Stimulated activated CD4-positive, alpha-beta T cell treated with anti-CD3 and anti-CD28 coated beads, Interleukin-4, amount 100 ng/mL, for 1 hour (primary cell): ENCODE data around the gene CBARP.

Source experiments
- DNase-seq: peaks from one replicate; pipeline ENCODE4 v3.0.0-alpha.2; 2020

Gene CBARP

GRCh38 chr19:1264801-1265614, 27.2 kb upstream of the CBARP start:
- no peak for DNase-seq

GRCh38 chr19:1263188-1263587, 25.4 kb upstream of the CBARP start:
- no peak for DNase-seq

GRCh38 chr19:1262623-1263123, 24.9 kb upstream of the CBARP start:
- no peak for DNase-seq

DNA sequence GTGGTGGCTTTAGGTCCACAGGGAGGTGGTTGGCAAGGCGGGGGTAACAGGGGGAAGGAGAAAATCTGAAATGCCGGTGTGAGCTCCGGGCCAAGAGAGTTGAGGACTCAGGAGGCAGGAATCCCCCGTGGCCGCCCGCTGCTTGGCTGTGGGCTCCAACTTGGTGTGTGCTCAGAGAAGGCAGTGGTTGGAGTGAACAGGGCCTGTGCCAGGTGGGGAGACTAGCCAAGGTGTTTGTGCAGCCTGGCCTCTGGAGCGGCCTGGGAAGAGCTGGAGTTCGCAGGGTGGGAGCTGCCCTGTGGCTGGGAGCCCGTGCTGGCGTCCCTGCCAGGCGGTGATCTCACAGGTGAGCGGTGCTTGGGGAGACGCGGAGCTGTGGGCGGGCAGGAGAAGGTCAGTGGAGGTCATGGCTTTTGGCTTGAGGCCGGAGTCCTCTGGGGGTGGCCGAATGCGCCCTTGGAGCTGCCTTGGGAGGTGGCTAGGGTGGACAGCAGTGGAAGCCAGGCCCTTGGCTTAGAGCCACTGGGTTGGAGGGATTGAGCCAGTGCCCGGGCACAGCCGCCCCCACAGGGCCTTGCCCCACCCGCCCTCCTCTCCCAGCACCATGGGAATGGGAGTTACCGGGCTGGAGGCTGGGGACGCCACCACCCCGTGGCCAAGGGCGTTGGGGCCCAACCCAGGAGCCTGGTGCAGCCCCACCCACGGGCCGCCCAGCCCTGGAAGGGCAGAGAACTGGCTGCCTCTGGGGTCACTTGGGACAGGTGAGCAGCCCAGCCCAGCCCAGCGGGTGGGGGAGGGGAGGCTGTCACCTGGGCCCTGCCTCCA, 24.2 kb upstream of the CBARP start:
- no peak for DNase-seq

DNA sequence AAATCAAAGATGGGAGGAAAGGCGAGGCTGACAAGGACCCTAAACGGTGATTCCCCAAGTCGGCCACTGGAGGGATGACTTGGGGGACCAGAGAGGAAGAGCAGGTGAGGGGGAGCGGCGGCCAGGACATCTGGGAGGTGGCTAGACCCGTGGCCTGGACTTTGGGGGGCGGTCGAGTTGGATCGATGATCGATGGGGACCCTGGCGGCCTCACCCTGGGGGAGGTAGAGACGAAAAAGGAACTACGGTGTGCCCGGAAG, 23.7 kb upstream of the CBARP start:
- no peak for DNase-seq

GRCh38 chr19:1260749-1261537, 23.1 kb upstream of the CBARP start:
- DNase-seq: peak; percentile 96

DNA sequence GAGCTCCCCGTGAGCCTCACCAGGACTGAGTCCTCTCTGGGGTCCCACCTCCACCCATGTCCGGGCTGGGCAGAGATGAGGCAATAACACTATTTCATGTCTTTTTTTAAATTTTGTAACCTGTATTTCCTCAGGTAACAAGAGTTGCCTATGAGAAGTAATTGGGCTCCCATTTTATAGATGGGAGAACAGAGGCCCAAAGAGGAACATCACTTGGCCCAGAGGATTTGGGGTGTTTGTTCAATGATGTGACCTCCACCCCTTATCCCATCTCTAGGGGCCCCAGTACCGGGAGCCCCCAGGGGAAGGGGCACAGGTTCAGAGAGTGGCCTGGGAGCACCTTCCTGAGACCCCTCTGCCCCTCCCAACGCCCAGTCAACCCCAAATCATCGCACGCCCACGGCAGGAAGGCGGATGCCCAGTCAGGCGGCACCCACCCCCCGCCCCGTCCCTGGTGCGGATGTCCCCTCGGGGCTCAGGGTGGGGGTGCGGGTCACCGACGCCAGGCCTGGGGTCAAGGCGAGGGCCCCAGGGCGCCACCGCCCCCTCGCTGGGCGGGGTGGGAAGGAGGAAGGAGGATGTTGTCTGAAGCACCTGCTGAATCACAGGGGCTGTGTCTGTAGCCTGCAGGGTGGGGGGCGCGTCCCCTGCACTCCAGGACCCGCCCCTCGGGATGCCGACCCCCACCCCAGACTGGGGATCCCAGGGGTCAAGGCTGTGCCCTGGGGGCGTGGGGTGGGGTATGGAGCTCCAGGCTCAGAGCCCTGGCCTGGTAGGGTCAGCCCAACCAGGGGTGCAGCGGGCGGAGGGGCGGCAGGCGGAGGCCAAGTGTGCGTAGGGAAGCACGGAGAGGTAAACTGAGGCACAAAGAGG, 22.3 kb upstream of the CBARP start:
- DNase-seq: peak; percentile 48

DNA sequence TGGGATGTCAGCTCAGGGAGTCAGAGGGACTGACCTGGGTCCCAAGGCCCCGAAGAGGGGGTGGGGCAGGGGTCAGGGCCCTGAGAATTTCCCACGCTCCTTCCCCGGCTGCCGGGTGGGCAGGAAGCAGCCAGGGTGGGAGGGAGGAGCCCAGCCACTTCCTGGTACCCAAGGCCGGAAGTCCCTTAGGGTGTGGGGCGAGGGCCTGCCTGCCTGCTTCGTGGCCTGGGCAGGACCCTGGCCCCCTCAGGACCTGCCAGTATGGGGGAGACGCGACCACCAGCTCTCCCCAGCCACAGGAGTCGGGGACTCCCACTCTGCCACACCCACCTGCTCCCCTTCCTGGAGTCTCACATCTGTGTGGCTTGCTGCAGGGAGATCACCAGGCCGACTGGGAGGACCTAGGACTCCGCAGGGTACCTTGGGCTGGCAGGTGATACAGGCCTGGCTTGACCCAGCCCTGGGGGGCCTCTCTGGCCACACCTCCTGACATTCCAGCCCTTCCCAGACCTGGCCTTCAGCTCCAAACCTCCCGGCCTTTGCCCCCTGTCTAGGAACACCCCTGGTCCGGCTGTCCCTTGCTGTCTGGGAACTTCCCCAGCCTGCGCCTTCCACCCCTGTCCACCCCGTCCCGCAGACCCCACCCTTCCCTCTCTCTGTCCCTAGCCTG, 21.5 kb upstream of the CBARP start:
- DNase-seq: peak; percentile 64

GRCh38 chr19:1258707-1259205, 21.0 kb upstream of the CBARP start:
- DNase-seq: no peak

DNA sequence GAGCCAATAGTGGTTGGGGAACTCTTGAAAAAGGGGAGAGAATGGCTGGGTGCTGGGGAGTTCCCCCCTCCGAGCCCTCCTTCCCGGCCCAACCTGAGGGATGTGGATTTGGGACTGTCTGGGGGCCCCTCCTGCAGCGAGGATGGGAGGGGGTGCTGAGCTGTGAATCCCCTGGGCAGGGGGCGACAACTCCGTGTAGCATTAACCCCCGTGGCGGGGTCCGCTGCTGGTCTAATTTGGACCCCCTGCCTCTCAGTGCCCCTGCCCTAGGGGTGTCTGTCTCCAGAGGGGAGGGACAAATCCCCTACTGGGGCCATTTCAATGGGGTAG, 20.3 kb upstream of the CBARP start:
- no peak for DNase-seq

DNA sequence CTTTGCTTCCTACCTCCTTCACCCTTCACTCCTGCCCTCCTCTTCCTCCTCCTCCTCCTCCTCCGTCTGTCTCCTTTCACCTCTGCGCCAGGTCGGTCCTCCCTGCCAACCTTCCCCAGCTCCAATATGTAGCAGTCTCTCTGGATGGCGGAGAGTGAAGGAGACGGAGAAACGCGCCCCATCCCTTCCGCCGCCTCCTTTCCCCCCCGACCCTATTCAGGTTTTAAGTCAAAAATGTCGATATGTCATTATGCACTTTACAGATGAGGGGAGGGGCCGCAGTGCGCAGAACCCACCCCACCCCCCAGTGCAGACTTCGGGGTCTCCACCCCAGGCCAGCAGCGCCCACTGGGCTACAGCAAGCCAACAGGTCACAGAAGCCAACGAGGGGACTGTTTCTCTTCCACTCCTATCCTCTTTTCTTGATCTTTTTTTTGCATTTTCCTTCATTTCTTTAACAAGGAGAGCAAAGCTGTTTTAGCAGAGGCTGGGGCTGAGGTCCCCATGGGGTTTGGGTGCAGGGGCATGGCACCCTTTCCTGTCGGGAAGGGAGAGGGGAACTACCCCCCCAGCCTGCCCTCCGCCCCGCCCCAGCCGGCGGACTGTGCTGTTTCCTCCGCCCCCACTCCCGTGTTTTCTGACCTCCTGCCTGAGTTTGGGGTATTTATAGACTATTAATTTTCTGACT, 19.8 kb upstream of the CBARP start:
- DNase-seq: no peak

DNA sequence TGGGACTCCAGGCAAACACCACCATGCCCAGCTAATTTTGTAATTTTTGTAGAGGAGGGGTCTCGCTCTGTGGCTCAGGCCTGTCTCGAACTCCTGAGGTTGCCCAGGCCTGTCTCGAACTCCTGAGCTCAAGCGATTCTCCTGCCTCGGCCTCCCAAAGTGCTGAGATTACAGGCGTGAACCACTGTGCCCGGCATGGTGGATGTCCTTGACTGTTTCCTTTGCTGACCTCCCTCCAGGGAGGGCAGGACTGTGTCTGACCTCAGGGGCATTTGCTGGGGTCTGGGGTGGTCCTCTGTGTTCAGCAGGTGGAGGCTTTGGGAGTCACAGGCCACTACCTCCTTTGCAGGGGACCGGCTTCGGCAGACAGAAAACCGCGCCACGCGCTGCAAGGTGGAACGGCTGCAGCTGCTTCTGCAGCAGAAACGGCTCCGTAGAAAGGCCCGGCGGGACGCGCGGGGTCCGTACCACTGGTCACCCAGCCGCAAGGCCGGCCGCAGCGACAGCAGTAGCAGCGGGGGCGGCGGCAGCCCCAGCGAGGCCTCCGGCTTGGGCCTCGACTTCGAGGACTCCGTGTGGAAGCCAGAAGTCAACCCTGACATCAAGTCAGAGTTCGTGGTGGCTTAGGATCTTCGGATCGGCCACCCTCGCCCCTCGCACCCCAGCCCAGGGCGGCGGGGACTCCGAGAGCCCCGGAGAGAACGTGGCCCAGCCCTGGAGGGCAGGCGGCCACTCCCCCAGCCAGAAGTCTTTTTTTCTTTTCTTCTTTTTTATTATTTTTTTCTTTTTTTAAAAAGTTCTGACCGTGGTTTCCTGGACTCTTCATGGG, 19.1 kb upstream of the CBARP start:
- DNase-seq: no peak

GRCh38 chr19:1255186-1256161, 17.7 kb upstream of the CBARP start:
- no peak for DNase-seq

GRCh38 chr19:1254530-1255185, 16.9 kb upstream of the CBARP start:
- no peak for DNase-seq

- DNase-seq: no peak
Observed at GRCh38 chr19:1254081-1254527, 16.3 kb upstream of the CBARP start.

DNA sequence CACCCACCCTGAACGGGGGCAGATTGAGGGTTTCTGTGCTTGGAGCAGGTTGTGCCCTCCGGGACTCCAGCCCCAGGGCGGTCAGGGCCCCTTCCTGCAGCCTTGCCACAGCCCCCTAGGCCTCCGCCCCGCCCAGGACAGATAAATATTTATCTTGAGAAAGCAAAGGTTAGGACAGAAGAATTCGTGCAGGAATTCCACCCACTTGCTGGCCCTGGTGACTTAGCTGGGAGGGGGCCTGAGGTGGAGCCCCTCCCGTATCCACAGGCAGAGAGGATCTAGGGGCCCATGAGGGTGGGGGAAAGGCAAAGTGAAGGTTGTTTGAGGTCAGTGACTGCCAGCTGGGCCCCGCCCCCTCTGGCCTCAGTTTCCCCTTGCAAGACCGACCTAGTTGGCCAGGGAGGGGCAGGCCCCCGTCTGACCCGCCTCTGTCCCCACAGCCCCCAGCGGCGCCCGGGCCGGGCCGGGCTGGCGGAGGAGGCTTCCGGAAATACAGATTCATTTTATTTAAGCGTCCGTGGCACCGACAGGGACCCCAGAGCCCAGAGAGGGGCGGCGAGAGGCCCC, 15.8 kb upstream of the CBARP start:
- no peak for DNase-seq

DNA sequence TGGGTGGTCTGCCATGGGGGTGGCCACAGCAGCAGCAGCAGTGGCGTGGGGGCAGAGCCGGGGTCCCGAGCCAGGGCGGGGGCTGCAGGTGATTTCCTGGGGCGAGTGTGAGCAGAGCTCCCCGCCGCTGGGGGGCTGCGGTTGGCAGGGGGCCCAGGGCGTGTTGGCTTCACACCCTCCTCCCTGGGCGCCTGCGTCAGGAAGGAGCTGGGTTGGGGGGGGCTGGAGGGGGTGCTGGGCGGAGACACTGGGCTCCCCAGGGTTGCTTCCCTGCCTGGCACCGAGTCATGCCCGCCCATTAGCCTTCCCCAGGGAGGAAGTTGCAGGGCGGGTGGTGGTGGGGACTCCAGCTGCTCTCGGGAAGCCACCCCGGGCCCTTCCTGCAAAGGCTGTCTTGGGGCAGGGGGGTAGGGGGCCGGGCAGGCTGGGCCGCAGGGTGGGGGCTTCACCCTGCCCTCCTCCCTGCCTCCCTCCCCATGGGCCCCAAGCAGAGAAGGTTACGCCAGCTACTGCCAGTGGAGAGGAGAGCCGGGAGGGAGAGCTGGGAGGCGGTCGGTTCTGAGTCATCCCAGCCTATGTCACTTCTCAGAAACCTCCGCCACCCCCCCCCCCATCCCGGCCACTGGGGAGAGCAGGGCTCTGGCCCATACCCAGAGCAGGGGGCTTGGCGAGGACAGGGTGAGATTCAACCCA, 15.2 kb upstream of the CBARP start:
- DNase-seq: peak; percentile 69
